ENCODE measurements around the gene ACR.

The ACR gene

DNA sequence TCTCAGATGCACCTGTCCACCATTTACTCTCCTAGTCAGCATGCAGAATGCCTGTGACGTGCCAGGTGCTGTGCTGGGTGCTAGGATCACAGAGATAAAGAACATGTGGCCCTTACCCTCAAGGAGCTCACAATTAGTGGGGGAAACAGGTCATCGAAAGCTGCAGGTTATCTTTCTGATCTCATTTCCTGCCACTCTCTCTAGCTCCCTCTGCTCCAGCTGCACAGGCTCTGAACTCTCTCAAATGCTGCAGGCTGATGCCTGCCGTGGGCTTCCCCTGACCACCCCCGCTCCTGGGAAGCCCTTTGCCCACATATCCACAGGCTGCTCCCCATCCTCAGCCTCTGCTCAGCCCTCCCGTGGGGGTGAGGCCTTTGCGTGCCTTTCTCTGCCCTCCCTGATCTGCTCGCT lies 35.7 kb upstream of the ACR start:
- H3K9me3 ChIP-seq (ENCODE audit: control insufficient read depth in 5 of 5, low read length in 5 of 5), result no peaks in the 10 kb centered on the region
- H3K27ac ChIP-seq (ENCODE audit: low read depth, low read length), result no peak overlapping the region
- H3K36me3 ChIP-seq (ENCODE audit: control insufficient read depth in 5 of 5, insufficient read depth in 5 of 5, low read length in 5 of 5), result peaks cover 0 to 72% (median 64%) of the 10 kb centered on the region in 5 donors
- no peak overlapping the region for H3K4me3 ChIP-seq (ENCODE audit: low read depth in 1 of 5, low read length in 5 of 5)
- H3K9ac ChIP-seq (ENCODE audit: low read length in 5 of 5), result no peak overlapping the region
- H3K27me3 ChIP-seq (ENCODE audit: control insufficient read depth in 5 of 5, insufficient read depth in 4 of 5, low read length in 5 of 5), result no peaks in the 10 kb centered on the region
- peaks cover 0 to 71% (median 20%) of the 10 kb centered on the region in 5 donors for H3K4me1 ChIP-seq (ENCODE audit: control insufficient read depth in 5 of 5, insufficient read depth in 5 of 5, low read length in 5 of 5)

DNA sequence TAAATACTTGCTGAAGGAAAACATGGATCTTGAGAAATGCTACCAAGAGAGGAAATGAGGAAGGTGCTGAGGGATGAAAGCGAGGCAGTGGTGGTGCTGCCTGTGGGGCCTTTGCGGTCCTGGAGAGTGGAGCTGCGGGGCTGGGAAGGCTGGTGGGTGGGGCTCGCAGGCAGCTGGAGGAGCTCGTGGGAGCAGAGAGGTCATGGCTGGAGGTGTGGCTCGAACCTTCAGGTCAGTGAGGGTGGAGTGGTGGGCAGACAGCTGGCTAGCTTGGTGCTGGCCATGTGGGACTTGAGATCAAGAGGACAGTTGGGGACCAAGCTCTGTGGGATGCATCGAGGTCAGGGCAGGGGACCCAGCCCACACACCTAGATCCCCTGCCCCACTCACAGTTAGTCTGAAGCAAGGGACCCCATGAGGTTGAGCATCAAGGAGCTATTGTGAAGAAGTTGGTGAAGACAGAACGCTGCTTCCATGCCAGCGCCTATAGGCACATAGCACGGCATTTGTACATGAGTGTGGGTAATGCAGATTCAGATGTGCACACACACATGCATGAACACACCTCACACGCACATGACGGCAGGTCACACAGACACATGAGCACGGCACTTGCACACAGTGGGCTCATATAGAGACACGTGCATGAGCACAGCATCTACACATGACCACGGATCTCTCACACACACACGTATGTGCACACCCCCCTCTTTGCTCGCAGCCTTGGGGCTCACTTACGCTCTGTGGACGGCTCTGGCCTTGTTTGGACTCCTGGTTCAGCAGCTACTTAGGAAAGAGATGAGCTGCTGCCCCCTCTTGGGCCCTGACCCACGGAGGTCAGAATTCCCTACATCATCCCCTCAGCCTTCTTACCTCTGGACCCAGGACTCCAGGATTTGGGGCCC lies 34.9 kb upstream of the ACR start:
- Histone ChIP-seq H3K27ac (ENCODE audit: low read depth, low read length) (no peak overlapping the region), H3K36me3 (ENCODE audit: control insufficient read depth in 5 of 5, insufficient read depth in 5 of 5, low read length in 5 of 5) (peaks cover 0 to 74% (median 64%) of the 10 kb centered on the region in 5 donors), H3K27me3 (ENCODE audit: control insufficient read depth in 5 of 5, insufficient read depth in 4 of 5, low read length in 5 of 5) (no peaks in the 10 kb centered on the region), H3K9me3 (ENCODE audit: control insufficient read depth in 5 of 5, low read length in 5 of 5) (no peaks in the 10 kb centered on the region), H3K4me1 (ENCODE audit: control insufficient read depth in 5 of 5, insufficient read depth in 5 of 5, low read length in 5 of 5) (peaks cover 0 to 67% (median 16%) of the 10 kb centered on the region in 5 donors), H3K4me3 (ENCODE audit: low read depth in 1 of 5, low read length in 5 of 5) (no peak overlapping the region), H3K9ac (ENCODE audit: low read length in 5 of 5) (no peak overlapping the region)

DNA sequence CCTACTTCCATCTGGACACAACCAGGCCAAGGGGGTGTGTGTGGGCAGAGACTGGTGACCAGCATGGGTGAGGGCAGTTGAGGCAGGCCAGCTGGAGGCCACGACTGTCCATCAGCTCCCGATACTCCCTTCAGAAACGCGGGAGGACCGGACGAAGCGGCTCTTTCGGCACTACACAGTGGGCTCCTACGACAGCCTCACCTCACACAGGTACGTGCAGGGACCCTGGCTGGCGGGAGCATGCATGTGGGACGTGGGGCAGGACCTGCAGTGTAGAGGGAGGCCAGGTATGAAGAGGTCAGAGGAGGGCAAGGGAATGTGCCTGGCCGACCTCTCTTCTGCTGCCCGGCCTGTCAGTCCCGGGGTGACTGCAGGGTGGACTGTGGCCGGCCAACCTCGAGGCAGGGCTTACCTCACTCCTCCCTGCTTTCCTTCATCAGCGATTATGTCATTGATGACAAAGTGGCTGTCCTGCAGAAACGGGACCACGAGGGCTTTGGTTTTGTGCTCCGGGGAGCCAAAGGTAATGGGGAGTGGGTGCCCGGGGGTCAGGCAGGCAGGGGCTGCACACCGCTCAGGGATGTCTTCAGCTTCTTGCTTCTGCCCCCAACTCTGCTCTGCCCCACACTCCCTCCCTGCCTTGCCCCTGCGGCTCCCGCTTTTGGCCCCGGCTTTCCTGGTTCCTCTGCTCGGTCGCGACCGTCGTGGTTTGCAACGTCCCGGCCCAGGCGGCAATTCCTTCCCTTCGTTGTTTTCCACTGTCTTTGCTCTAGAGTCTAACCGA lies 34.1 kb upstream of the ACR start:
- no peak overlapping the region for H3K9ac ChIP-seq (ENCODE audit: low read length in 5 of 5)
- H3K36me3 ChIP-seq (ENCODE audit: control insufficient read depth in 5 of 5, insufficient read depth in 5 of 5, low read length in 5 of 5), result peaks cover 0 to 72% (median 67%) of the 10 kb centered on the region in 5 donors
- H3K4me3 ChIP-seq (ENCODE audit: low read depth in 1 of 5, low read length in 5 of 5), result no peak overlapping the region
- no peaks in the 10 kb centered on the region for H3K9me3 ChIP-seq (ENCODE audit: control insufficient read depth in 5 of 5, low read length in 5 of 5)
- H3K27me3 ChIP-seq (ENCODE audit: control insufficient read depth in 5 of 5, insufficient read depth in 4 of 5, low read length in 5 of 5), result no peaks in the 10 kb centered on the region
- H3K27ac ChIP-seq (ENCODE audit: low read depth, low read length), result no peak overlapping the region
- peaks cover 0 to 59% (median 7%) of the 10 kb centered on the region in 5 donors for H3K4me1 ChIP-seq (ENCODE audit: control insufficient read depth in 5 of 5, insufficient read depth in 5 of 5, low read length in 5 of 5)

DNA sequence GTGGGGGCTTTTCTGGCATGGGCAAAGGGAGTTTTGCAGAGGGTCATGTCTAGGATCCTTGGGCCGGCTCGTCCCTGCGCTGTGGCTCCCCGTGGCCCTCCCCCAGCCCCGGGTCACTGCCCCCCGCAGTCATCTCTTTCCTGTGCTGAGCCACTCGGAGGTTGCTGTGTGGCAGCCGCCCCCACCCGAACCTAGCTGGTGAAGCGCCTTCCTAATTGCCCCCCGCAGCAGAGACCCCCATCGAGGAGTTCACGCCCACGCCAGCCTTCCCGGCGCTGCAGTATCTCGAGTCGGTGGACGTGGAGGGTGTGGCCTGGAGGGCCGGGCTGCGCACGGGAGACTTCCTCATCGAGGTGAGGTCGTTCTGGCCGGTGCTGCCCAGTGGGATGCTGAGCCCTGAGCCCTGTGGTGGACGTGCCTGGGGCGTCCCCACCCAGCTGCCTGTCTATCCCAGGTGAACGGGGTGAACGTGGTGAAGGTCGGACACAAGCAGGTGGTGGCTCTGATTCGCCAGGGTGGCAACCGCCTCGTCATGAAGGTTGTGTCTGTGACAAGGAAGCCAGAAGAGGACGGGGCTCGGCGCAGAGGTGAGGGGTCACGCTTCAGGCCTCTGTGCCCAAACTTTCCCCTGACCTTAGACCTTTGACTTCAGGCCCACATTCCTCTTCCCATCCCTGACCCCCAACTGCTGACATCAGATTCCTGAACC lies 33.3 kb upstream of the ACR start:
- Histone ChIP-seq H3K36me3 (ENCODE audit: control insufficient read depth in 5 of 5, insufficient read depth in 5 of 5, low read length in 5 of 5) (peaks cover 0 to 75% (median 71%) of the 10 kb centered on the region in 5 donors), H3K9me3 (ENCODE audit: control insufficient read depth in 5 of 5, low read length in 5 of 5) (no peaks in the 10 kb centered on the region), H3K27me3 (ENCODE audit: control insufficient read depth in 5 of 5, insufficient read depth in 4 of 5, low read length in 5 of 5) (no peaks in the 10 kb centered on the region), H3K4me3 (ENCODE audit: low read depth in 1 of 5, low read length in 5 of 5) (no peak overlapping the region), H3K9ac (ENCODE audit: low read length in 5 of 5) (no peak overlapping the region), H3K4me1 (ENCODE audit: control insufficient read depth in 5 of 5, insufficient read depth in 5 of 5, low read length in 5 of 5) (peaks cover 0 to 59% (median 4%) of the 10 kb centered on the region in 5 donors), H3K27ac (ENCODE audit: low read depth, low read length) (no peak overlapping the region)

DNA sequence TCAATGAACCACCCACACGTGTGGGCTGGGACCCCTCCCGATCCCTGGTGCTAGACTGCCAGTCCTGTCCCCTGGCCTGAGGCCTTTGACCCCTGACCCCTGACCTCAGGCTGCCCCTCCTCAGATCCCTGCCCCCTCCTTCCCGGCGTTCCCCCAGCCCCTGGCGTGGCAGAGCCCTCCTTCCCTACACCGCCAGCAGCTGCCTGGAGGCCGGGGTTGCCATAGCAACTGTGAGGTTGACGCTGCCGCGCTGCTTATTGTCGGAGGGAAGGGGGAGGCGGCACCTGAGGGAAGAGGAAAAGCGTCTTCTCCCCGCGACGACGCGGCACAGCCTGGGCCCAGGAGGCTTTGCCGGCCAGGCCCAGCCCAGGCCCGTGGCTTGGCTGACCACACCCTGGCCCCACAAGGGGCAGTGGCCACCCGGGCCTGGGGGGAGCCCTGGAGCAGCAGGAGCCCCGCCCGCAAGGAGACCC lies 32.7 kb upstream of the ACR start:
- Histone ChIP-seq H3K36me3 (ENCODE audit: control insufficient read depth in 5 of 5, insufficient read depth in 5 of 5, low read length in 5 of 5) (peaks cover 0 to 76% (median 71%) of the 10 kb centered on the region in 5 donors), H3K4me1 (ENCODE audit: control insufficient read depth in 5 of 5, insufficient read depth in 5 of 5, low read length in 5 of 5) (peaks cover 2 to 59% (median 4%) of the 10 kb centered on the region in 5 donors), H3K9ac (ENCODE audit: low read length in 5 of 5) (no peak overlapping the region), H3K9me3 (ENCODE audit: control insufficient read depth in 5 of 5, low read length in 5 of 5) (no peaks in the 10 kb centered on the region), H3K27ac (ENCODE audit: low read depth, low read length) (no peak overlapping the region), H3K4me3 (ENCODE audit: low read depth in 1 of 5, low read length in 5 of 5) (no peak overlapping the region), H3K27me3 (ENCODE audit: control insufficient read depth in 5 of 5, insufficient read depth in 4 of 5, low read length in 5 of 5) (no peaks in the 10 kb centered on the region)

DNA sequence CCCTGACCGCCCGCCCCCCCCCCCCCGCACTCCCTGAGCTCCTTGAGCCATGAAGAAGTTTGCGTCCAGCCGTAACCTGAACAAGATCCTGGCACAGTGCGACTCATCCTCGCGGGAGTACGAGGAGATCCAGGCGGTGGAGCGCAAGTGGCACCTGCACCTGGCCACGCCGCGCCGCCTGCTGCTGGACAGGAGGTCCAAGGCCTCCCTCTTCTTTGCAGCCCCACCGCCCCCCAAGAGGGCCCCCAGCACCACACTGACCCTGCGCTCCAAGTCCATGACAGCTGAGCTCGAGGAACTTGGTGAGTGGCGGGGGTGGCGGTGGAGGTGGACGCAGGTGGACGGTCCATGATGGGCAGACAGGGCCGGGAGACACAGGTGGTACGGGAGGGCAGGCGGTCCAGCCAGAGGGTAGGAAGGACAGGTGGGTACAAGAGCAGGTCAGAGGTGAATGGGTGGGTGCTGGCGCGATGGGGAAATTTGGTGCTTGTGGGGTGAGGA lies 32.1 kb upstream of the ACR start:
- Histone ChIP-seq H3K36me3 (ENCODE audit: control insufficient read depth in 5 of 5, insufficient read depth in 5 of 5, low read length in 5 of 5) (peaks cover 0 to 79% (median 69%) of the 10 kb centered on the region in 5 donors), H3K9me3 (ENCODE audit: control insufficient read depth in 5 of 5, low read length in 5 of 5) (no peaks in the 10 kb centered on the region), H3K27me3 (ENCODE audit: control insufficient read depth in 5 of 5, insufficient read depth in 4 of 5, low read length in 5 of 5) (no peaks in the 10 kb centered on the region), H3K9ac (ENCODE audit: low read length in 5 of 5) (no peak overlapping the region), H3K27ac (ENCODE audit: low read depth, low read length) (no peak overlapping the region), H3K4me1 (ENCODE audit: control insufficient read depth in 5 of 5, insufficient read depth in 5 of 5, low read length in 5 of 5) (peaks cover 2 to 59% (median 3%) of the 10 kb centered on the region in 5 donors), H3K4me3 (ENCODE audit: low read depth in 1 of 5, low read length in 5 of 5) (no peak overlapping the region)

DNA sequence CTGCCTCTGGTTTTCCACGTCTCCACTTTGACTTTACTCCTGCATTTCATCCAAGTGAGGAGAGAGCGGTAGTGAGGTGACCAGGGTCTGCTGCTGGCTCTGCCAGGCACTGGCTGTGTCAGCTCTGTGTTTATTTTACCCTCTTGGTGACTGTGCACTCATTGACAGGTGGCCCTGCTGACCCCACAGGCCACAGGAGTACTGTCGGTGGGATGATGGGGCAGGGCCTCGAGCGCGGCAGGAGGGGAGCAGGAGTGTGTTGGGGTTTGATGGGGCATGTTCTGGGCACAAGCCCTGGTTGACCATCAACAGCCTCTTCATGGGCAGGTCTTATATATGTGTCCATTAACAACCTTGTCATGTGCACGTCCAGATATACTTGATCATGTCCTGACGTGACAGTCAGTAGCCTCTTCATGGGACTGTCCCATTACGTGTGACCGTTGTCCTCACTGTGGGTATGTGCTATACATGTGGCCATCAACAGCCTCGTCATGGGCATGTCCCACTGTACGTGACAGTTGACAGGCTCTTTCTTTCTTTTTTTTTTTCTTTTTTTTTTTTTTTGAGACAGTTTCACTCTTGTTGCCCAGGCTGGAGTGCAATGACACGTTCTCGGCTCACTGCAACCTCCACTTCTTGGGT lies 31.4 kb upstream of the ACR start:
- no peaks in the 10 kb centered on the region for H3K9me3 ChIP-seq (ENCODE audit: control insufficient read depth in 5 of 5, low read length in 5 of 5)
- H3K9ac ChIP-seq (ENCODE audit: low read length in 5 of 5), result no peak overlapping the region
- no peak overlapping the region for H3K27ac ChIP-seq (ENCODE audit: low read depth, low read length)
- peaks cover 0 to 79% (median 70%) of the 10 kb centered on the region in 5 donors for H3K36me3 ChIP-seq (ENCODE audit: control insufficient read depth in 5 of 5, insufficient read depth in 5 of 5, low read length in 5 of 5)
- peaks cover 0 to 62% (median 6%) of the 10 kb centered on the region in 5 donors for H3K4me1 ChIP-seq (ENCODE audit: control insufficient read depth in 5 of 5, insufficient read depth in 5 of 5, low read length in 5 of 5)
- H3K4me3 ChIP-seq (ENCODE audit: low read depth in 1 of 5, low read length in 5 of 5), result no peak overlapping the region
- H3K27me3 ChIP-seq (ENCODE audit: control insufficient read depth in 5 of 5, insufficient read depth in 4 of 5, low read length in 5 of 5), result no peaks in the 10 kb centered on the region

DNA sequence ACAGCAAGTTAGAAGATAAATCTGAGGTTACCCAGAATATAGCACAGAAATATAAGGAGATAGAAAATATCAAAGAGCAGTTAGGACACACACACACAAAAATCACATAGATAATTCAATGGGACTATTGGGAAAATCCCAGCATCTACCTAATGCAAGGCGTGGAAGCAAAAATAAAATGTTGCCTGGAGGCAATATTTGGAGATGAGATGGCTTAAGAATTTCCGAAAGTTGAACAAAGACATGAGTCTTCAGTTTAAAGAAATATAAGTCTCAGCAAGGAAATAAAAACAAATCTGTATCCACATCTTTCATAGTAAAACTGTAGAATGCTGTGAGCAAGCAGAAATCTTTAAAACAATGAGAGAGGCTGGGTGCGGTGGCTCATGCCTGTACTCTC lies 29.5 kb upstream of the ACR start:
- Histone ChIP-seq H3K4me3 (ENCODE audit: low read depth in 1 of 5, low read length in 5 of 5) (no peak overlapping the region), H3K4me1 (ENCODE audit: control insufficient read depth in 5 of 5, insufficient read depth in 5 of 5, low read length in 5 of 5) (peaks cover 0 to 66% (median 11%) of the 10 kb centered on the region in 5 donors), H3K27ac (ENCODE audit: low read depth, low read length) (no peak overlapping the region), H3K36me3 (ENCODE audit: control insufficient read depth in 5 of 5, insufficient read depth in 5 of 5, low read length in 5 of 5) (peaks cover 0 to 70% (median 51%) of the 10 kb centered on the region in 5 donors), H3K9me3 (ENCODE audit: control insufficient read depth in 5 of 5, low read length in 5 of 5) (no peaks in the 10 kb centered on the region), H3K27me3 (ENCODE audit: control insufficient read depth in 5 of 5, insufficient read depth in 4 of 5, low read length in 5 of 5) (no peaks in the 10 kb centered on the region), H3K9ac (ENCODE audit: low read length in 5 of 5) (no peak overlapping the region)

DNA sequence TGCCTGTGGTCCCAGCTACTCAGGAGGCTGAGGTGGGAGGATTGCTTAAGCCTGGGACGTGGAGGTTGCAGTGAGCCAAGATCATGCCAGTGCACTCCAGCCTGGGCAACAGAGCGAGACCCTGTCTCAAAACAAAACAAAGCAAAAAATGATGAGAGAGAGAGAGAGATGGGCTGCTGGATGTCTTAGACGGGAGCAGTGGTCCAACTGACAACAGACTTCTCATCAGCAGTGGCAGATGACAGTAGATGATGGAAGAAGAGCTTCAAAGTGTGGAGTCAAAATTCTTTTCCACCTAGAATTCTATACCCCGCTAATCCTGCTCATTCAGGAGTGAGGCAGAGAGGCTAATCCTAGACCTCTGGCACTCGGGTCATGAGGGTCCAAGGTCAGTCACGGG lies 29.0 kb upstream of the ACR start:
- H3K36me3 ChIP-seq (ENCODE audit: control insufficient read depth in 5 of 5, insufficient read depth in 5 of 5, low read length in 5 of 5), result peaks cover 0 to 65% (median 46%) of the 10 kb centered on the region in 5 donors
- H3K27ac ChIP-seq (ENCODE audit: low read depth, low read length), result no peak overlapping the region
- no peak overlapping the region for H3K9ac ChIP-seq (ENCODE audit: low read length in 5 of 5)
- peaks cover 0 to 64% (median 14%) of the 10 kb centered on the region in 5 donors for H3K4me1 ChIP-seq (ENCODE audit: control insufficient read depth in 5 of 5, insufficient read depth in 5 of 5, low read length in 5 of 5)
- no peaks in the 10 kb centered on the region for H3K27me3 ChIP-seq (ENCODE audit: control insufficient read depth in 5 of 5, insufficient read depth in 4 of 5, low read length in 5 of 5)
- H3K9me3 ChIP-seq (ENCODE audit: control insufficient read depth in 5 of 5, low read length in 5 of 5), result no peaks in the 10 kb centered on the region
- H3K4me3 ChIP-seq (ENCODE audit: low read depth in 1 of 5, low read length in 5 of 5), result no peak overlapping the region
